A549 (cell line): Measurements from ENCODE around the gene STARD13. TPM values are rescaled to one million over a fixed set of nuclear protein-coding genes. Genes with fewer than 3 reads are reported as not detected.

Experiments
- ATAC-seq, 2 experiments: fragments of 200-7000 bp in 1 of 2; fragments of >200 bp in 1 of 2; cut with Nextera tagmentation in 1 of 2; cut with Tn5 transposase in 1 of 2; 3 replicates each; pipeline versions ENCODE4 v1.8.0 to v1.9.1; 2018 to 2020; ENCODE audit warnings: mild to moderate bottlenecking in 1 of 2, moderate library complexity in 1 of 2
- CTCF ChIA-PET: fragments of 300-600 bp; sonication (Branson Sonifier 250); formaldehyde crosslinking; extraction: SDS; loops from one replicate; lab custom pipeline; 2021; ENCODE audit warnings: antibody characterized with exemption, inconsistent platforms; lab: Yijun Ruan, JAX
- POLR2A ChIA-PET: fragments of 350-600 bp; formaldehyde crosslinking; extraction: SDS; loops from one replicate; lab custom pipeline; 2021; ENCODE audit warnings: antibody characterized with exemption, inconsistent platforms; lab: Yijun Ruan, JAX
- DNase-seq, 2 experiments: peaks; one replicate each; pipeline versions ENCODE4 v3.0.0 to v3.0.0-alpha.2; 2011 to 2016; ENCODE audit warnings: low read depth in 1 of 2, low spot score in 1 of 2
- FAIRE-seq: peaks from 2 replicates; lab custom pipeline; 2011; peaks lifted over from hg19 to GRCh38; lab: Jason Lieb, UNC
- H3K27ac ChIP-seq, 2 experiments: fragments of >200 bp; sonication (Bioruptor Twin); formaldehyde crosslinking; 3 replicates each; pipeline ENCODE4 v1.5.1; 2016 to 2017
- H3K4me1 ChIP-seq: fragments of >200 bp; sonication (Bioruptor Twin); formaldehyde crosslinking; 3 replicates; pipeline ENCODE4 v1.6.1; 2016
- H3K4me2 ChIP-seq: fragments of >200 bp; sonication (Bioruptor Twin); formaldehyde crosslinking; 3 replicates; pipeline ENCODE4 v1.6.1; 2016
- H3K4me3 ChIP-seq: fragments of >200 bp; sonication (Bioruptor Twin); formaldehyde crosslinking; 3 replicates; pipeline ENCODE4 v1.5.1; 2016
- H3K9me3 ChIP-seq: fragments of >200 bp; sonication (Bioruptor Twin); formaldehyde crosslinking; 3 replicates; pipeline ENCODE4 v1.6.1; 2016
- BCL3 ChIP-seq: fragments of >200 bp; sonication (Bioruptor Twin); formaldehyde crosslinking; IDR thresholded peaks from 3 replicates; pipeline ENCODE4 v1.6.1; 2016
- CBX2 ChIP-seq: fragments of 200-600 bp; sonication (generic); IDR thresholded peaks from 2 replicates; pipeline ENCODE4 v1.6.1; 2016; ENCODE audit warnings: low read depth, mild to moderate bottlenecking, borderline replicate concordance
- CBX8 ChIP-seq: fragments of 200-600 bp; sonication (generic); IDR thresholded peaks from 2 replicates; pipeline ENCODE4 v1.6.1; 2016
- EHF ChIP-seq: fragments of 250-450 bp; sonication (Bioruptor Pico); IDR thresholded peaks from 2 replicates; pipeline ENCODE4 v1.5.0; 2020; ENCODE audit warnings: mild to moderate bottlenecking
- FOSB ChIP-seq: fragments of 250-450 bp; sonication (Bioruptor Pico); IDR thresholded peaks from 2 replicates; pipeline ENCODE4 v1.5.0; 2020; ENCODE audit warnings: mild to moderate bottlenecking, moderate library complexity
- HDAC2 ChIP-seq: fragments of 200-600 bp; sonication (generic); IDR thresholded peaks from 2 replicates; pipeline ENCODE4 v1.6.1; 2016
- HEYL ChIP-seq: fragments of 250-450 bp; sonication (Bioruptor Pico); IDR thresholded peaks from 2 replicates; pipeline ENCODE4 v1.8.0; 2021; ENCODE audit warnings: mild to moderate bottlenecking, moderate library complexity
- JUNB ChIP-seq: fragments of >200 bp; sonication (Bioruptor Twin); formaldehyde crosslinking; IDR thresholded peaks from 2 replicates; pipeline ENCODE4 v1.6.1; 2016
- KDM5A ChIP-seq: fragments of 200-600 bp; sonication (generic); IDR thresholded peaks from 2 replicates; pipeline ENCODE4 v1.6.1; 2016; ENCODE audit warnings: antibody characterized with exemption, mild to moderate bottlenecking
- NFE2L2 ChIP-seq: fragments of 150-350 bp; conservative IDR thresholded peaks from 2 replicates; pipeline ENCODE4 v1.6.1; 2014; ENCODE audit warnings: low read length
- NR3C1 ChIP-seq: fragments of >200 bp; sonication (Bioruptor Twin); formaldehyde crosslinking; IDR thresholded peaks from 3 replicates; pipeline ENCODE4 v1.6.1; 2017
- RAD21 ChIP-seq, 2 experiments: fragments of >200 bp in 1 of 2; sonication (Bioruptor Twin) in 1 of 2; formaldehyde crosslinking in 1 of 2; IDR thresholded peaks in 1 of 2; conservative IDR thresholded peaks in 1 of 2; 2 replicates in 1 of 2; 3 replicates in 1 of 2; pipeline ENCODE4 v1.6.1; 2012 to 2018; ENCODE audit warnings: inconsistent platforms in 1 of 2
- RARB ChIP-seq: fragments of 250-450 bp; sonication (Bioruptor Pico); IDR thresholded peaks from 2 replicates; pipeline ENCODE4 v1.8.0; 2021; ENCODE audit warnings: mild to moderate bottlenecking, moderate library complexity
- RNF2 ChIP-seq: fragments of 200-600 bp; sonication (generic); IDR thresholded peaks from 2 replicates; pipeline ENCODE4 v1.6.1; 2016; ENCODE audit warnings: low read depth, mild to moderate bottlenecking, antibody characterized with exemption, moderate library complexity, borderline replicate concordance
- SMC3 ChIP-seq: fragments of >200 bp; sonication (Bioruptor Twin); formaldehyde crosslinking; IDR thresholded peaks from 3 replicates; pipeline ENCODE4 v1.6.1; 2018; ENCODE audit warnings: inconsistent platforms
- SREBF2 ChIP-seq: fragments of 450-650 bp; IDR thresholded peaks from 2 replicates; pipeline ENCODE4 v1.6.1; 2014; ENCODE audit warnings: mild to moderate bottlenecking, moderate library complexity
- ZC3H11A ChIP-seq: fragments of 450-650 bp; IDR thresholded peaks from 2 replicates; pipeline ENCODE4 v1.6.1; 2014; ENCODE audit warnings: antibody characterized with exemption, mild to moderate bottlenecking
- ZSCAN20 ChIP-seq: fragments of 250-450 bp; sonication (Bioruptor Pico); IDR thresholded peaks from 2 replicates; pipeline ENCODE4 v1.8.0; 2022; ENCODE audit warnings: mild to moderate bottlenecking, moderate library complexity
- WGBS: methylation state at CpG from one replicate; pipeline ENCODE4 v1.1.6; 2017; ENCODE audit errors: missing lambda C conversion rate; 5-methylcytosine and 5-hydroxymethylcytosine counted together
- polyA plus RNA-seq, 4 experiments: library from polyadenylated mRNA; depleted of rRNA in 3 of 4; stranded (reverse); fragments of >200 nt; fragmentation: RNase III in 1 of 4; extraction: RNeasy Plus Mini Kit Qiagen cat#74134 plus additional on column Dnase treatment in 1 of 4; gene quantifications; 2 replicates in 3 of 4; 3 replicates in 1 of 4; pipeline ENCODE4 v1.2.3, GENCODE V29; 2011 to 2017
- TF ChIP-seq, protein P1 (sequence below): fragments of >200 bp; sonication (Bioruptor Twin); formaldehyde crosslinking; IDR thresholded peaks from 3 replicates; pipeline ENCODE4 v1.5.1; 2016

The STARD13 gene
- polyA plus RNA-seq, 2 of the 4 experiments (the other 2 are of a cell fraction): 2.4 to 2.8 TPM

DNA sequence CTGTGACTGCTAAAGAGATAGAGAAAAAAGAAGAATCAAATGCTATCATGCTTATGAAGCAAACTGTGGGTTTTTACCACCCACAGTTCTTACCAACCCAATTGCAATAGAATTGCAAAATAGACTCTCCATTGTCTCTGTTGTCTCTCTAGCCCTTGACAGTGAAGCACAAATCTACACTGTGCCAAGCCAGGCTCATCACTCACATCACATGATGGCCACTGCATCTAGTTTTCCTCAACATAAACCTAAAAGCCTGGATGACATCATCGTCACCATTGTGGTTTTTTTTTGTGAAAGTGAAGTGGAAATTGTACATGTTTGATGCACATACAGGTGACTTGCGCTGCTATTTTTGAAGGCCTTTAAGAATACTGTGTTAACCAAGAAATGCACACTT is 213.3 kb downstream of the STARD13 start (continued):
- TF ChIP-seq ZC3H11A (no peak), KDM5A (no peak), RAD21 (conservative IDR thresholded peaks at IDR 0.05 in 1 of 2, IDR thresholded peaks at IDR 0.05 in 1 of 2) (no peak)

DNA sequence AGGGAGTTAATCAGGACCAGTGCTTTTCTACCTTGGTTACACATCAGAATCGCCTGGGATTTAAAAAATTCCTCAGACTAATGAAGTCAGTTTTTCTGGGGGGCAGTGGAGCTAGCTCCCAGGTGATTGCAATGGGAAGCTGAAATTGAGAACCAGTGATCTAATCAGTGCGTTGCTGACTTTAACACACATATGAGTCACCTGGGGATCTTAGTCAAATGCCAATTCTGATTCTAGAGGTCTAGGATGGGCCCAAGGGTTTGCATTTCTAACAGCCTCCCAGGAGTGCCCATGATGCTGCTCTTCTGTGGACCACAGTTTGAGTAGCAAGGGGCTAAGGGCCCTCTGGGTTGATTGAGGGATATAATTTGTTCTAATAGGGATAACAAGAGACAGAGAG is 214.8 kb downstream of the STARD13 start:
- 36% methylated on average over 2 of the region's 2 CpGs for WGBS
- TF ChIP-seq ZC3H11A (no peak), SMC3 (no peak), CBX2 (no peak), BCL3 (no peak), FOSB (CRISPR knock-in tag) (no peak), EHF (CRISPR knock-in tag) (no peak), RNF2 (no peak), JUNB (no peak), NR3C1 (no peak), HEYL (no peak), RAD21 (conservative IDR thresholded peaks at IDR 0.05 in 1 of 2, IDR thresholded peaks at IDR 0.05 in 1 of 2) (no peak), NFE2L2 (no peak), KDM5A (no peak)
- DNase-seq: no peak

GRCh38 chr13:33069365-33069764 is 216.2 kb downstream of the STARD13 start:
- no peak for TF ChIP-seq RARB (CRISPR knock-in tag)
- TF ChIP-seq, protein P1, sequence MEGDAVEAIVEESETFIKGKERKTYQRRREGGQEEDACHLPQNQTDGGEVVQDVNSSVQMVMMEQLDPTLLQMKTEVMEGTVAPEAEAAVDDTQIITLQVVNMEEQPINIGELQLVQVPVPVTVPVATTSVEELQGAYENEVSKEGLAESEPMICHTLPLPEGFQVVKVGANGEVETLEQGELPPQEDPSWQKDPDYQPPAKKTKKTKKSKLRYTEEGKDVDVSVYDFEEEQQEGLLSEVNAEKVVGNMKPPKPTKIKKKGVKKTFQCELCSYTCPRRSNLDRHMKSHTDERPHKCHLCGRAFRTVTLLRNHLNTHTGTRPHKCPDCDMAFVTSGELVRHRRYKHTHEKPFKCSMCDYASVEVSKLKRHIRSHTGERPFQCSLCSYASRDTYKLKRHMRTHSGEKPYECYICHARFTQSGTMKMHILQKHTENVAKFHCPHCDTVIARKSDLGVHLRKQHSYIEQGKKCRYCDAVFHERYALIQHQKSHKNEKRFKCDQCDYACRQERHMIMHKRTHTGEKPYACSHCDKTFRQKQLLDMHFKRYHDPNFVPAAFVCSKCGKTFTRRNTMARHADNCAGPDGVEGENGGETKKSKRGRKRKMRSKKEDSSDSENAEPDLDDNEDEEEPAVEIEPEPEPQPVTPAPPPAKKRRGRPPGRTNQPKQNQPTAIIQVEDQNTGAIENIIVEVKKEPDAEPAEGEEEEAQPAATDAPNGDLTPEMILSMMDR: 0 out of 3 replicates have a peak, but pooled peaks have one; percentile 13
- ChIA-PET POLR2A (no interaction called here), CTCF (no interaction called here)
- Histone ChIP-seq H3K9me3 (no peaks in the 10 kb centered on the region), H3K4me2 (no peak overlapping the region), H3K4me1 (no peaks in the 10 kb centered on the region), H3K4me3 (no peak overlapping the region), H3K27ac (no peak overlapping the region)
- FAIRE-seq (no peak), DNase-seq (no peak), ATAC-seq (no peak)
- WGBS: 76% methylated on average over 2 of the region's 2 CpGs

More for the DNA sequence above, 214.8 kb downstream of the STARD13 start:
- H3K4me1 ChIP-seq: no peaks in the 10 kb centered on the region
- H3K4me3 ChIP-seq: no peak overlapping the region
- no peak for FAIRE-seq
- H3K4me2 ChIP-seq: no peak overlapping the region
- ATAC-seq: no peak
- H3K27ac ChIP-seq: no peak overlapping the region
- POLR2A ChIA-PET: no interaction called here
- no peaks in the 10 kb centered on the region for H3K9me3 ChIP-seq
- CTCF ChIA-PET: no interaction called here

- FAIRE-seq: no peak
- WGBS: 91% methylated on average over 18 of the region's 18 CpGs
- H3K9me3 ChIP-seq: no peaks in the 10 kb centered on the region
- no peak for TF ChIP-seq HDAC2
- no peak for TF ChIP-seq NFE2L2
- TF ChIP-seq CBX8: no peak
- TF ChIP-seq SREBF2: no peak
- TF ChIP-seq ZSCAN20 (CRISPR knock-in tag): no peak
- TF ChIP-seq, protein P1: no peak
- CTCF ChIA-PET: no interaction called here
- H3K4me2 ChIP-seq: no peak overlapping the region
- POLR2A ChIA-PET: no interaction called here
- no peak for DNase-seq
- no peak overlapping the region for H3K4me3 ChIP-seq
- no peak overlapping the region for H3K27ac ChIP-seq
- no peaks in the 10 kb centered on the region for H3K4me1 ChIP-seq
- no peak for ATAC-seq
Observed at GRCh38 chr13:33066329-33066728, 219.2 kb downstream of the STARD13 start.
